HEK293T (cell line): ENCODE data around the gene CDH15.

Source experiments
- ARNT ChIP-seq: fragments of 450-650 bp; IDR thresholded peaks from 2 replicates; pipeline ENCODE4 v1.6.1; 2017; ENCODE audit warnings: mild to moderate bottlenecking
- FOXA1 ChIP-seq: fragments of 450-650 bp; IDR thresholded peaks from 2 replicates; pipeline ENCODE4 v1.6.1; 2016; ENCODE audit warnings: mild to moderate bottlenecking
- NFRKB ChIP-seq: fragments of 450-650 bp; IDR thresholded peaks from 2 replicates; pipeline ENCODE4 v1.6.1; 2016; ENCODE audit warnings: mild to moderate bottlenecking, moderate library complexity
- SP1 ChIP-seq: fragments of 450-650 bp; IDR thresholded peaks from 2 replicates; pipeline ENCODE4 v1.6.1; 2017

- TF ChIP-seq NFRKB (no peak), FOXA1 (no peak), SP1 (no peak), ARNT (no peak)
These were observed 38.8 kb downstream of the CDH15 start for GRCh38 chr16:89210165-89210903.
